Naive thymus-derived CD4-positive, alpha-beta T cell (primary cell): Measurements from ENCODE around the gene DNAJC16. TPM values are rescaled to one million over a fixed set of nuclear protein-coding genes. Genes with fewer than 3 reads are reported as not detected.

Experiments
- ATAC-seq: fragments of 150-1000 bp; cut with Tn5 transposase; 2 replicates; pipeline ENCODE4 v1.10.0; 2021; ENCODE audit warnings: mild to moderate bottlenecking, moderate library complexity
- CTCF ChIA-PET: fragments of 350-600 bp; sonication (Branson Sonifier 250); formaldehyde crosslinking; loops from one replicate; lab custom pipeline; 2021; ENCODE audit warnings: antibody characterized with exemption; lab: Charles Lee
- POLR2A ChIA-PET: fragments of 350-600 bp; sonication (Branson Sonifier 250); formaldehyde crosslinking; loops from one replicate; lab custom pipeline; 2021; ENCODE audit warnings: antibody characterized with exemption, inconsistent platforms; lab: Charles Lee
- DNase-seq, 9 donors: peaks; one replicate each; pipeline versions ENCODE4 v3.0.0 to v3.0.0-alpha.2; 2020 to 2022; ENCODE audit warnings: mixed read lengths in 1 of 9
- H3K27ac ChIP-seq: one replicate; pipeline ENCODE4 v1.7.0; 2013; ENCODE audit warnings: mild to moderate bottlenecking, low read depth, low read length, moderate library complexity
- H3K27me3 ChIP-seq, 2 donors: one replicate each; pipeline ENCODE4 v1.7.0; 2013; ENCODE audit warnings: low read length in 2 of 2, mild to moderate bottlenecking in 2 of 2, moderate library complexity in 2 of 2; ENCODE audit not compliant: control insufficient read depth in 2 of 2, insufficient read depth in 2 of 2
- H3K36me3 ChIP-seq, 3 experiments: 1 replicate in 2 of 3; 2 replicates in 1 of 3; pipeline ENCODE4 v1.7.0; 2013; ENCODE audit warnings: low read length in 3 of 3, mild to moderate bottlenecking in 3 of 3, moderate library complexity in 1 of 3; ENCODE audit not compliant: insufficient read depth in 3 of 3, control insufficient read depth in 2 of 3
- H3K4me1 ChIP-seq, 2 donors: one replicate each; pipeline ENCODE4 v1.7.0; 2013; ENCODE audit warnings: low read length in 2 of 2, mild to moderate bottlenecking in 2 of 2, moderate library complexity in 1 of 2; ENCODE audit not compliant: control insufficient read depth in 2 of 2, insufficient read depth in 2 of 2
- H3K4me3 ChIP-seq: 2 replicates; pipeline ENCODE4 v1.7.0; 2013; ENCODE audit warnings: mild to moderate bottlenecking, low read length
- H3K9me3 ChIP-seq, 3 experiments: 1 replicate in 2 of 3; 2 replicates in 1 of 3; pipeline ENCODE4 v1.7.0; 2013; ENCODE audit warnings: low read length in 3 of 3; ENCODE audit not compliant: control insufficient read depth in 2 of 3
- H3K27ac Mint-ChIP-seq, 9 donors: one replicate each; pipeline ENCODE4 v1.8.0; 2020 to 2022; ENCODE audit warnings: mixed read lengths in 9 of 9, mild to moderate bottlenecking in 8 of 9, moderate library complexity in 5 of 9, inconsistent platforms in 2 of 9
- H3K27me3 Mint-ChIP-seq, 5 donors: one replicate each; pipeline ENCODE4 v1.8.0; 2021 to 2022; ENCODE audit warnings: mixed read lengths in 5 of 5, mild to moderate bottlenecking in 1 of 5
- H3K36me3 Mint-ChIP-seq, 5 donors: one replicate each; pipeline ENCODE4 v1.8.0; 2020 to 2022; ENCODE audit warnings: mixed read lengths in 5 of 5, mild to moderate bottlenecking in 3 of 5, inconsistent platforms in 1 of 5
- H3K4me1 Mint-ChIP-seq, 7 donors: one replicate each; pipeline ENCODE4 v1.8.0; 2020 to 2022; ENCODE audit warnings: mixed read lengths in 7 of 7, mild to moderate bottlenecking in 3 of 7, inconsistent platforms in 1 of 7
- H3K4me3 Mint-ChIP-seq, 10 donors: one replicate each; pipeline ENCODE4 v1.8.0; 2020 to 2022; ENCODE audit warnings: mild to moderate bottlenecking in 10 of 10, mixed read lengths in 10 of 10, moderate library complexity in 6 of 10, inconsistent platforms in 2 of 10
- H3K9me3 Mint-ChIP-seq, 11 donors: one replicate each; pipeline ENCODE4 v1.8.0; 2020 to 2022; ENCODE audit warnings: mixed read lengths in 11 of 11, mild to moderate bottlenecking in 4 of 11, inconsistent platforms in 1 of 11, moderate library complexity in 1 of 11
- intact Hi-C, 2 donors: fragments of 100-400 bp; cut with micrococcal nuclease; formaldehyde crosslinking; loops; one replicate each; pipeline ENCODE4 v1.15.1; 2023
- polyA plus RNA-seq, 2 donors: library from polyadenylated mRNA; unstranded; fragments of 300-500 nt; fragmentation: Illumina TruSeq; gene quantifications; one replicate each; pipeline ENCODE4 v1.2.3, GENCODE V29; 2021
- total RNA-seq, 6 experiments: library from RNA in 5 of 6; stranded (reverse) in 5 of 6; gene quantifications; 1 replicate in 5 of 6; 2 replicates in 1 of 6; pipeline ENCODE4 v1.2.3 and lab custom pipeline; 2021 to 2026

DNAJC16 gene
- total and polyA plus RNA-seq, 7 experiments from 2014 or later = 9.6 to 29.4 (median 20.4) TPM

DNA sequence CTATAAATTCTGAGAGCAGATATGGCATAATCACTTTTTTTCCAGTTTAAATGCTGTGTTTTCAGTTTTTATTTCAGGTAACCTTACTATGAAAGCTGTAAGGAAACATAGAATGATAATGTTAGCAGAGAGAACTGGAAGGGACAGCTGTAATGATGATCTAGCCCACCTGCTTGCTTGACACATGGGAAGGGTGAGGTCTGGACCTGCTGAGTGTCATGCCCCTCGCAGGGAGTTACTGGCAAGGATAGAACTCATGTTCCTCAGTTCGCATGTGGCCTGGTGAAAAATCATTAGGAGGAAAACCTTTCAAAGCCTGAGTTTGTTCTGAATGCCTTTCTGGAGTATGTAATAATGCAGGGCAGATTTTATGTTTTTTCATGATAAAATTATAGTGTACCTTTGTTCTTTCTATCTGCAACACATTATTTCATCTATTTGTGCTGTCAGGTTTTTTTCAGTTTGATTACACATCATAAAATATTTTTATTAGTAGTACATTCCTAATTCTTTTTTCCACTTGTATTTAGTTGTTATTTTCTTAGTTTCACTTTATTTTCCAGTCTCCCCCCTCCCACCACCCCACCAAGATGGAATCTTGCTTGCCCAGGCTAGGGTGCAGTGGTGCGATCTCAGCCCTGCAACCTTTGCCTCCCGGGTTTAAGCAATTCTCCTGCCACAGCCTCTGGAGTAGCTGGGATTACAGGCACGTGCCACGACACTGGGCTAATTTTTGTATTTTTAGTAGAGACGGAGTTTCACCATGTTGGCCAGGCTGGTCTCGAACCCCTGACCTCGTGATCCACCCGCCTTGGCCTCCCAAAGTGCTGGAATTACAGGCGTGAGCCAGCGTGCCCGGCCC lies 98.6 kb downstream of the DNAJC16 start:
- intact Hi-C loops = no loop called here
- Histone ChIP-seq H3K4me1 (peaks cover 7 to 8% of the 10 kb centered on the region in 2 donors), H3K27ac (no peak overlapping the region), H3K9me3 (no peaks in the 10 kb centered on the region), H3K36me3 (peaks cover 0 to 34% (median 0%) of the 10 kb centered on the region in 3 experiments), H3K27me3 (no peaks in the 10 kb centered on the region), H3K4me3 (no peak overlapping the region)
- no peak for ATAC-seq
- POLR2A ChIA-PET = interaction anchor here (0.6 kb wide), 1 partner anchor 1404 kb away, joined by 3 read pairs; no protein-coding TSS in a partner anchor
- CTCF ChIA-PET = no interaction called here
- H3K9me3 Mint-ChIP-seq = no peaks in the 10 kb centered on the region
- H3K4me3 Mint-ChIP-seq = no peak overlapping the region
- no peaks in the 10 kb centered on the region for H3K27me3 Mint-ChIP-seq
- H3K36me3 Mint-ChIP-seq = peaks cover 0 to 31% (median 16%) of the 10 kb centered on the region in 5 donors
- peak overlapping the region in 4 of 9 donors; percentile 10 to 70 (median 54) for H3K27ac Mint-ChIP-seq
- no peak for DNase-seq
- peaks cover 43 to 66% (median 55%) of the 10 kb centered on the region in 7 donors for H3K4me1 Mint-ChIP-seq

Other genes starting within 250 kb of the DNAJC16 start
- 100 to 1,000 TPM in 1 of 5 experiments, 10 to 100 TPM in 4; 29.9 to 258 (median 82.6) TPM for gene EFHD2, start 117.0 kb upstream of the DNAJC16 start, total RNA-seq
- gene EFHD2, start 117.0 kb upstream of the DNAJC16 start, polyA plus RNA-seq = 10 to 100 TPM; 21.0 to 30.2 TPM
- 1 to 10 TPM in 2 of 5 experiments, under 1 TPM in 3; 0.12 to 3.0 (median 0.65) TPM for gene CTRC, start 88.4 kb upstream of the DNAJC16 start, total RNA-seq
- gene CTRC, start 88.4 kb upstream of the DNAJC16 start, polyA plus RNA-seq = not detected
- gene CELA2A, start 70.1 kb upstream of the DNAJC16 start, total RNA-seq = not detected
- gene CELA2A, start 70.1 kb upstream of the DNAJC16 start, polyA plus RNA-seq = not detected
- not detected for gene CELA2B, start 50.7 kb upstream of the DNAJC16 start, total RNA-seq
- not detected for gene CELA2B, start 50.7 kb upstream of the DNAJC16 start, polyA plus RNA-seq
- gene CASP9, start 2.6 kb upstream of the DNAJC16 start, total RNA-seq = 10 to 100 TPM; 14.7 to 22.2 (median 15.7) TPM
- 1 to 10 TPM; 9.0 to 9.3 TPM for gene CASP9, start 2.6 kb upstream of the DNAJC16 start, polyA plus RNA-seq
- 10 to 100 TPM in 1 of 5 experiments, 1 to 10 TPM in 4; 6.4 to 21.5 (median 9.5) TPM for gene AGMAT, start 58.2 kb downstream of the DNAJC16 start, total RNA-seq
- 10 to 100 TPM; 14.5 to 16.9 TPM for gene AGMAT, start 58.2 kb downstream of the DNAJC16 start, polyA plus RNA-seq
- gene DDI2, start 90.6 kb downstream of the DNAJC16 start, total RNA-seq = 10 to 100 TPM; 24.5 to 46.8 (median 37.0) TPM
- gene DDI2, start 90.6 kb downstream of the DNAJC16 start, polyA plus RNA-seq = 1 to 10 TPM; 3.2 to 6.7 TPM
- 10 to 100 TPM; 53.6 to 78.6 (median 68.1) TPM for gene PLEKHM2, start 157.5 kb downstream of the DNAJC16 start, total RNA-seq
- gene PLEKHM2, start 157.5 kb downstream of the DNAJC16 start, polyA plus RNA-seq = 10 to 100 TPM in 1 of 2 donors, 1 to 10 TPM in 1; 4.3 to 10.0 TPM
- gene SLC25A34, start 209.4 kb downstream of the DNAJC16 start, total RNA-seq = 1 to 10 TPM; 1.5 to 4.6 (median 2.1) TPM
- under 1 TPM in 1 of 2 donors, not detected in 1; 0.08 TPM for gene SLC25A34, start 209.4 kb downstream of the DNAJC16 start, polyA plus RNA-seq
- gene TMEM82, start 215.7 kb downstream of the DNAJC16 start, total RNA-seq = not detected
- gene TMEM82, start 215.7 kb downstream of the DNAJC16 start, polyA plus RNA-seq = not detected
- gene FBLIM1, start 231.9 kb downstream of the DNAJC16 start, total RNA-seq = under 1 TPM in 2 of 5 experiments, not detected in 3; 0.27 to 0.54 TPM
- gene FBLIM1, start 231.9 kb downstream of the DNAJC16 start, polyA plus RNA-seq = under 1 TPM in 1 of 2 donors, not detected in 1; 0.41 TPM